HG03064 (cell line): ENCODE results near the gene DNAJB6.

Experiments used
- ATAC-seq: cut with Tn5 transposase; IDR thresholded peaks from one replicate; pipeline ENCODE4 v1.9.1; 2021; ENCODE audit warnings: low read depth; ENCODE audit not compliant: unreplicated experiment

Gene DNAJB6

GRCh38 chr7:157425137-157425731 lies 88.4 kb downstream of the DNAJB6 start:
- ATAC-seq, result no peak

GRCh38 chr7:157425761-157426160 lies 89.0 kb downstream of the DNAJB6 start:
- no peak for ATAC-seq

GRCh38 chr7:157426463-157427301 lies 89.9 kb downstream of the DNAJB6 start:
- no peak for ATAC-seq

- no peak for ATAC-seq
Observed at GRCh38 chr7:157427811-157428553, 91.2 kb downstream of the DNAJB6 start.

- no peak for ATAC-seq
Observed at GRCh38 chr7:157428554-157428945, 91.7 kb downstream of the DNAJB6 start.

- no peak for ATAC-seq
Observed at GRCh38 chr7:157429001-157429679, 92.3 kb downstream of the DNAJB6 start.

- no peak for ATAC-seq
Observed at GRCh38 chr7:157429680-157430224, 92.9 kb downstream of the DNAJB6 start.

GRCh38 chr7:157430721-157431120 lies 93.9 kb downstream of the DNAJB6 start:
- no peak for ATAC-seq

GRCh38 chr7:157431173-157431950 lies 94.6 kb downstream of the DNAJB6 start:
- ATAC-seq, result no peak

GRCh38 chr7:157431951-157432540 lies 95.2 kb downstream of the DNAJB6 start:
- no peak for ATAC-seq

- no peak for ATAC-seq
Observed at GRCh38 chr7:157432541-157432956, 95.7 kb downstream of the DNAJB6 start.

GRCh38 chr7:157432957-157433576 lies 96.3 kb downstream of the DNAJB6 start:
- ATAC-seq, result no peak

- no peak for ATAC-seq
Observed at GRCh38 chr7:157433628-157434027, 96.8 kb downstream of the DNAJB6 start.

- ATAC-seq, result no peak
Observed at GRCh38 chr7:157434231-157434630, 97.4 kb downstream of the DNAJB6 start.

- ATAC-seq, result no peak
Observed at GRCh38 chr7:157434701-157435100, 97.9 kb downstream of the DNAJB6 start.

- ATAC-seq, result no peak
Observed at GRCh38 chr7:157436076-157436475, 99.3 kb downstream of the DNAJB6 start.

GRCh38 chr7:157436763-157437480 lies 100.1 kb downstream of the DNAJB6 start:
- ATAC-seq, result no peak

GRCh38 chr7:157437519-157438061 lies 100.8 kb downstream of the DNAJB6 start:
- ATAC-seq, result no peak
